RWPE2 (cell line): ENCODE measurements around the gene HOXB4.

ENCODE experiments used
- ATAC-seq: fragments of 200-7000 bp; cut with Tn5 transposase; 3 replicates; pipeline ENCODE4 v1.9.1; 2021; ENCODE audit warnings: low read depth
- DNase-seq: peaks from one replicate; pipeline ENCODE4 v3.0.0-alpha.2; 2020; ENCODE audit warnings: low spot score
- H3K27ac ChIP-seq: fragments of 450-650 bp; 2 replicates; pipeline ENCODE4 v1.5.1; 2017; ENCODE audit warnings: mild to moderate bottlenecking; ENCODE audit not compliant: poor library complexity, severe bottlenecking
- H3K27me3 ChIP-seq: fragments of 250-450 bp; sonication (Bioruptor Pico); 2 replicates; pipeline ENCODE4 v1.5.1; 2021; ENCODE audit warnings: mild to moderate bottlenecking, moderate library complexity; ENCODE audit not compliant: insufficient read depth, poor library complexity, severe bottlenecking
- H3K36me3 ChIP-seq: fragments of 250-450 bp; sonication (Bioruptor Pico); 2 replicates; pipeline ENCODE4 v1.5.1; 2020; ENCODE audit warnings: low read depth, mild to moderate bottlenecking, moderate library complexity
- H3K4me1 ChIP-seq: fragments of 250-450 bp; sonication (Bioruptor Pico); 2 replicates; pipeline ENCODE4 v1.5.1; 2021; ENCODE audit warnings: mild to moderate bottlenecking, moderate library complexity; ENCODE audit not compliant: insufficient read depth, poor library complexity, severe bottlenecking
- H3K4me3 ChIP-seq: fragments of 250-450 bp; sonication (Bioruptor Pico); 2 replicates; pipeline ENCODE4 v1.5.1; 2021; ENCODE audit warnings: mild to moderate bottlenecking, moderate library complexity; ENCODE audit not compliant: severe bottlenecking
- H3K9me3 ChIP-seq: fragments of 250-450 bp; sonication (Bioruptor Pico); 2 replicates; pipeline ENCODE4 v1.5.1; 2021; ENCODE audit warnings: mild to moderate bottlenecking, moderate library complexity; ENCODE audit not compliant: severe bottlenecking
- CTCF ChIP-seq: fragments of 450-650 bp; IDR thresholded peaks from one replicate; pipeline ENCODE4 v1.5.1; 2017; ENCODE audit warnings: mild to moderate bottlenecking, moderate library complexity; ENCODE audit not compliant: poor library complexity, severe bottlenecking

The HOXB4 gene

DNA sequence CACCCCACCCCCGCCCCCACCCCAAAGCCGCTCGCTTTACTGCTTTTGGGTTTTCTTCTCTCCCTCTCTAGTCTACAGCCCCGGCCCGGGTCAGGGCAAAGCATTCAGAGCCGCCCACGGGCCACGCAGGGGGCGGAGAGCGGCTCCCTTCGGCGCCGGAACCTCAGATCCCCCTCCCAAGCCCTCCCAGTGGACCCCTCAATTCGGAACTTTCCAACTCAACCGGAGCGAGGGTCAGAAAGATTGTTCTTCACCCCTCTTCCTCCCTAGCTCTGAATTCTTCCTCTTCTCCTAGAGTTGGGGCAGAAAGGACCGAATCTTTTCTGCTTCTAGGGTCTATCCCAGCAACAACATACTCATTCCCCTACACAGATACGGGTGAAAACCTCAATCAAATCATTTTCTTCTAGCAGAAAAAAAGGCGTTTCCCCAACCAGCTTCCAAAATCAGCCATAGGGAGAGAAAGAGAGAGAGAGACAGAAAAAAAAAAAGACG is 34.2 kb downstream of the HOXB4 start:
- ATAC-seq (no peak), DNase-seq (no peak)
- Histone ChIP-seq H3K36me3 (peaks cover 4% of the 10 kb centered on the region), H3K4me1 (no peaks in the 10 kb centered on the region), H3K27me3 (peaks cover 3% of the 10 kb centered on the region), H3K9me3 (no peaks in the 10 kb centered on the region), H3K27ac (no peak overlapping the region), H3K4me3 (no peak overlapping the region)
- no peak for TF ChIP-seq CTCF

DNA sequence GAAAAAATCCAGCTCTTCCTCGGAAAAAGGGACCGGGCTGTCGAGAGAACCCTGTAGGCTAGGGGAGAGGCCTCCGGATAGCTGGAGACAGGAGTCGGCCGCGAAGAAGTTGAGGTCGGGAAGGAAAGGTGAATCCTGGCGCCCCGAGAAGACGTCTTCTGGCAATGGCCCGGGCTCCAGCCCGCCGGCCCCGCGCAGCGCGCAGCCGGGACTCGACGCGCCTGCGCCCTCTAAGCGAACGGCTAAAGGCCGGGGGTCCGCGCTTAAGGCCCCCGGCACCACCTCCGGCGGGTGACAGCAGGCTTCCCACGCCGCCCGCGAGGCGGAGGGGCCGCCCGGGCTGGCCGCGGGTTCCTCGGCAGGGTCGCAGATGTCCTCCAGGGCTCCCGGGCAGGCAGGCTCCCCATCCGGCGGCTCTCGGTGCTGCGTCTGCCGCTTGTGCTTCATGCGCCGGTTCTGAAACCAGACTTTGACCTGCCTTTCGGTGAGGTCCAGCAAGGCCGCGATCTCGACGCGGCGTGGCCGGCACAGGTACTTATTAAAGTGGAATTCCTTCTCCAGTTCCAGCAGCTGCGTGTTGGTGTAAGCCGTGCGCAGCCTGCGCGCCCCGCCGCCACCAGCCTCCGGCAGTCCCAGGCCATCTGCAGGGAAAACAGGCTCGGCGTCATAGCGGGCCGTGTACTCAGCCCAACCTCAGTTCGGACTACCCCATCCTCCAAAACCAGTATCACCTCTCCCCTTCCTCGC is 34.9 kb downstream of the HOXB4 start:
- ATAC-seq, result peak; percentile 77
- peak; percentile 15 for TF ChIP-seq CTCF
- Histone ChIP-seq H3K4me1 (no peaks in the 10 kb centered on the region), H3K4me3 (peak overlapping the region; percentile 34), H3K27me3 (peaks cover 3% of the 10 kb centered on the region), H3K9me3 (no peaks in the 10 kb centered on the region), H3K36me3 (no peaks in the 10 kb centered on the region), H3K27ac (no peak overlapping the region)
- no peak for DNase-seq

DNA sequence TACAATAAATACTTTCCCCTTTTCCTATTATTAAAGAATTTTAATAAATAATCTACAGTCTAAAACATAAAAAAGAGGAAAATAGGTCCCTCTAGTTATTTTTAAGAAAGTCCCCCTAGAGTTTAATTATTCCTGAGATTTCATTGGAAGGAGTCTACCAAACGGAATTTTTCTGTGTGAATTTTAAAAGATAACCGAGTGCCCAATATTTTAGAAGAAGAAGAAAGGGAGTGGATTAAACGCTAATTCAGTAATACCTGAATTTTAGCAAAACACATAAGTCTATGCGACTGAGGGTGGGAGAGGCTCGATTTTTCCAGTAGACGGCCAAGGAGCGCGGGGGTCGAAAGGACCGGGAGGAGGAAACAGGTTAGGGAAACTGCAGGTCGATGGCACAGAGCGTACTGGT is 35.4 kb downstream of the HOXB4 start:
- no peak for DNase-seq
- H3K4me1 ChIP-seq, result no peaks in the 10 kb centered on the region
- no peak for ATAC-seq
- TF ChIP-seq CTCF, result no peak
- no peaks in the 10 kb centered on the region for H3K9me3 ChIP-seq
- H3K36me3 ChIP-seq, result no peaks in the 10 kb centered on the region
- peak overlapping the region; percentile 34 for H3K4me3 ChIP-seq
- peaks cover 3% of the 10 kb centered on the region for H3K27me3 ChIP-seq
- H3K27ac ChIP-seq, result no peak overlapping the region

- DNase-seq, result no peak
- Histone ChIP-seq H3K36me3 (no peaks in the 10 kb centered on the region), H3K27ac (no peak overlapping the region), H3K9me3 (no peaks in the 10 kb centered on the region), H3K4me3 (no peak overlapping the region), H3K4me1 (no peaks in the 10 kb centered on the region), H3K27me3 (peaks cover 3% of the 10 kb centered on the region)
- no peak for ATAC-seq
- TF ChIP-seq CTCF, result no peak
Measured at GRCh38 chr17:48542114-48542656, 36.0 kb downstream of the HOXB4 start.
